Fibroblast of the conjunctiva (primary cell): Measurements from ENCODE around the gene LLGL1.
A peak's percentile ranks its signal among the peaks of the same experiment; 100 is the strongest.

Experiments used
- DNase-seq: peaks from one replicate; pipeline ENCODE4 v3.0.0-alpha.2; 2010; ENCODE audit warnings: low read depth

The LLGL1 gene

DNA sequence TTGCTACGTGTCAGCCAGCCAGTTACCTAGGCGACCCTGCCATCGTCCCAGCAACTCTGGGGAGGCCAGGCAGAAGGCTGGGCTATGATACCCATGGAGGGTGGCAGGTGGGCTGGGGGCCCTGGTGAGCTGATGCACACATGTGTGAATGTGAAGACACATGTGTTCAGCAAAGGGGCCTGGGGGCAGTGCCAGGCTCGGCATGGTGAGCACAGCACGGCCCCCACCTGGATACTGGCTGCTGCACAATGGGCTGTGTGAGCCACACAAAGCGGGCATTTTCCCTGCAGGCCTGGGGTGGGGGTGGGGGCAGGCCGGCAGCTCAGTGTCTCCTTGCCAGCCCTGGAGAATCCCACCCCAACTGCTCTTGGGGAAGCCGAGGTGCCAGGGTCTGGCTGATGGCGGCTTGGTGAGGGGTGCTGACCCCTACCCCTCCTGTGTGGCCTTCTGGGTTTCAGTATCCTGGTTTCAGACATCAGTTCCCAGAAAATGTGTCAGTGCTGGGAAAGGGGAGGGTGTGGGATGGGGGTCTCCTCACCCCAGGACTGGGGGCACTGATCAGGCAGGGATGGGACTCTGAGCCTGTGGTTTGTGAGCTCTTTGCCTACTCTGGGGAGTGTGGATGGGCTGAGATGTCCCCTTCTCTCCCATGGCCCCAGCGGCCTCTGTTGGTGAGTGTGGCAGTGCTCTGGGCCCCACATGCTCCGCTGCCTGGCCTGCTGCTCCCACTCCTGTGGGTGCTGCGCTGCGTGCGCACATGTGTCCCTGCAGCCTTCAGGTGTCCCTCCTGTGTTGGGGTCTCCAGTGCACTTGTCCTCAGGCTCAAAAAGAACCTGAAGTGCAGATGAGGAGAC, 5.1 kb downstream of the LLGL1 start:
- no peak for DNase-seq

DNA sequence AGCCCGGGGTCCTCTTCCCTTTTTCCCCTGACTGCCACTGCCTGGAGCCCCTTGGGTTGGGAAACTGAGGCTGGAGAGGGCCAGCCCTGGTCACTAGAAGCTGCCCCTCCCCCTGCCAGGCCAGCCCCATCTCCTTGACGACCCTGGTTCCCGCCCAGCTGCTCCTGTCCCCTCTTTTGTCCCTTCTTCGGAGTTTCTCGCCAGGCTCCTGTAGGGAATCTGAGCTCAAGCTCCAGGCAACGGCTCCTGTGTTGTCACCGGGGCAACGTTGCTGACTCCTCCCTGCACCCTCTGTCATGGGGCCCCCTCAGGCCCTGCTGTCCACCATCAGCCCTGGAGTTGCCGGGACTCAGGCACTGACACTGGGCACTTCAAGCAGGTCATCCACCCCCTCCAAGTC, 5.7 kb downstream of the LLGL1 start:
- no peak for DNase-seq

DNA sequence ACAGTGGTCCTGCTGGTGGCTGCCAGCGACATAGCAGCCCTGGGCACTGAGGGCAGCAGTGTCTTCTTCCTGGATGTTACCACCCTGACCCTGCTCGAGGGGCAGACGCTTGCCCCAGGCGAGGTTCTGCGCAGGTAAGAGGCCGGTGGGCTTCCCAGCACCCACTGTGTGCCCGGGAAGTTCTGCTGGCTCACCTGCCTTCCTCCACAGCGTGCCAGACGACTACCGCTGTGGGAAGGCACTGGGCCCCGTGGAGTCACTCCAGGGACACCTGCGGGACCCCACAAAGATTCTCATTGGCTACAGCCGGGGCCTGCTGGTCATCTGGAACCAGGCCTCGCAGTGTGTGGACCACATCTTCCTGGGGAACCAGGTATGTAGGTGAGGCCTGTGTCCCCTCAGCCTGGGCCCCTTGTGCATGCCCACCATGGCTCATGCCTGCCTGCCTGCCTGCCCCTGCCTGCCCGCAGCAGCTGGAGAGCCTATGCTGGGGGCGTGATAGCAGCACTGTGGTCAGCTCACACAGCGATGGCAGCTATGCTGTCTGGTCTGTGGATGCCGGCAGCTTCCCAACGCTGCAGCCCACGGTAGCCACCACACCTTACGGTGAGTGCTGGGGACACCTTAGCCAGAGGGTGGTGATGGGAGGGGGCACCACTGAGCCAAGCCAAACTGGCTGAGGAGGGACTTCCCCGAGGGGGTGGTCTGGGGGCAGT, 8.5 kb downstream of the LLGL1 start:
- no peak for DNase-seq

DNA sequence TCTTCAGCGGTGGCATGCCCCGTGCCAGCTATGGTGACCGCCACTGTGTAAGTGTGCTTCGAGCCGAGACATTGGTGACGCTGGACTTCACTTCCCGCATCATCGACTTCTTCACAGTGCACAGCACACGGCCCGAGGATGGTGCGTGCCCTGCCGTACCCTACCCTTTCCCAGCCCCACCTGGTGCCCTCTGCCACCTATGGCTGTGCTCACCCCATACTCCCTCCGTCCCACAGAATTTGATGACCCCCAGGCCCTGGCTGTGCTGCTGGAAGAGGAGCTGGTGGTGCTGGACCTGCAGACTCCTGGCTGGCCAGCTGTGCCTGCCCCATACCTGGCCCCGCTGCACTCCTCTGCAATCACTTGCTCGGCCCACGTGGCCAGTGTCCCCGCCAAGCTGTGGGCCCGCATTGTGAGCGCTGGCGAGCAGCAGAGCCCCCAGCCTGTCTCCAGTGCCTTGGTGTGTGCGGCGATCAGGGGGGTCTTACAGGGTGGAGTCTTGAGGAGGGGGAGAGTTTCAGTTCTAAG, 9.5 kb downstream of the LLGL1 start:
- DNase-seq: no peak

DNA sequence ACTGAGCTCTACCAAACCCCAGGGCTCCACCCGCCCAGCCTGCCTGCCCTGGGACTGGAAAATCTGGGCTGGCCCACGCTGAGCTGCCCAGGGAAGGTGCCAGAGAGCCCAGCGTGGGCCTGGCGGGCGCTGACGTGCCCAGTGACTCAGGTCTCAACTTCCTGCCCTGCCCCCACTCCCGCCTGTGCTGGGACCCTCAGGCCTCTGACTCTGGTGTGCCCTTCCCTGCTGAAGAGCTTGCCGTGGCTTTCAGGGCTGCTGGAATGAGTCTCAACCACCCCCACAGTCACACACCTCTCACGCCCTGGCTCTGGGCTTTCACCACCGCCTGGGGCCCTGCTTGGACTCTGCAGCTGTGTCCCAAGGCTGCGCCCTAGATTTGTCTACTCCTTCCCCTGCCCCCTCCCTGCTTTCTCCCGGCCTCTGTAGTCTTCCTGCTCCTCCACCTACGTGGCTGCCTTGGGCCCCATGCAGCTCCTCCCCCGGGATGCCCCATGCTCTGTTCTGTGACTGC, 10.4 kb downstream of the LLGL1 start:
- DNase-seq: peak; percentile 34

DNA sequence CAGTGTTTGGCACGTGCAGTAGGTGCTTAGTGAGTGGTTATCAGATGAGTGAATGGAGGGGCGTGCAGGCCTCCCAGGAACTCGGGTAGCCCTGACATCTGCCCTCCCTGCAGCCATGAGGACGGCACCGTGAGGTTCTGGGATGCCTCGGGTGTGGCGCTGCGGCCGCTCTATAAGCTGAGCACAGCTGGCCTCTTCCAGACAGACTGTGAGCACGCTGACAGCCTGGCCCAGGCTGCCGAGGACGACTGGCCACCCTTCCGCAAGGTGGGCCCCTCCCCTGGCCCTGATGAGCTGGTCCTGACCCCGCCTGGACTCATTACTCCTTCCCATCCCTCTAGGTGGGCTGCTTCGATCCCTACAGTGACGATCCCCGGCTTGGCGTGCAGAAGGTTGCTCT, 11.1 kb downstream of the LLGL1 start:
- no peak for DNase-seq

DNA sequence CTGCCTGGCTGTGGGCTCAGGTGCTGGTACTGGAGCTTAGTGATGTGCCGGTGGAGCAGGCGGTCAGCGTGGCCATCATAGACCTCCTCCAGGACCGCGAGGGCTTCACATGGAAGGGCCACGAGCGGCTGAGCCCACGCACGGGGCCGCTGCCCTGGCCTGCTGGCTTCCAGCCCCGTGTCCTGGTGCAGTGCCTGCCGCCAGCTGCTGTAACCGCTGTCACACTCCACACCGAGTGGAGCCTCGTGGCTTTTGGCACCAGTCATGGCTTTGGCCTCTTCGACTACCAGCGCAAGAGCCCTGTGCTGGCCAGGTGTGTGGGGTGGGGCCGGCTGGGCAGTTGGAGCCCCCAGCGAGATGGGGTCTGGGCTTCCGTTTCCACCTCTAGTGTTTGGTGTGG, 12.0 kb downstream of the LLGL1 start:
- no peak for DNase-seq

DNA sequence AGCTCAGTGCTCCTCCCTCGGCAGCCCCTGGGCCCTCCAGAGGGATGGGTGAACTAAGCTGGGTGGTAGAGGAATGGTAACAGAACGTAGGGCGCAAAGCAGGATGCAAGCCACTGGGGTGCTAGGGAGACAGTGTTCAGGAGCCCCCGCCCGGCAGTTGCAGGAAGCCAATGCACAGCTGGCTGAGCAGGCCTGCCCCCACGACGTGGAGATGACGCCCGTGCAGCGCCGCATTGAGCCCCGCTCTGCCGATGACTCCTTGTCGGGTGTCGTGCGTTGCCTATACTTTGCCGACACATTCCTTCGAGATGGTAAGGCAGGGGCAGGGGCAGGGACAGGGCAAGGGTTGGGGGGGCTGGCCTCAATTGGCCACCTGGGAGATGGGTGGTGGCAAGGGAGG, 12.9 kb downstream of the LLGL1 start:
- no peak for DNase-seq

DNA sequence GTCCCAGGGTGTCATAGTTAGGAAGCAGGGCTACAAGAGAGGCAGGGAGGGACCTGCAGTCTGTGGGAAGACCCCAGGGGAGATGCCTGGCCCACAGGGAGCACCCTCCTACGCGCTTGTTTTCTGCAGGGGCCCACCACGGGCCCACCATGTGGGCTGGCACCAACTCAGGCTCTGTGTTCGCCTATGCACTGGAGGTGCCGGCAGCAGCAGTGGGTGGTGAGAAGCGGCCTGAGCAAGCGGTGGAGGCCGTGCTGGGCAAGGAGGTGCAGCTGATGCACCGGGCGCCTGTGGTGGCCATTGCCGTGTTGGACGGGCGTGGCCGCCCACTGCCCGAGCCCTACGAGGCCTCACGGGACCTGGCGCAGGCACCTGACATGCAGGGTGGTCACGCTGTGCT, 15.0 kb downstream of the LLGL1 start:
- DNase-seq: no peak

DNA sequence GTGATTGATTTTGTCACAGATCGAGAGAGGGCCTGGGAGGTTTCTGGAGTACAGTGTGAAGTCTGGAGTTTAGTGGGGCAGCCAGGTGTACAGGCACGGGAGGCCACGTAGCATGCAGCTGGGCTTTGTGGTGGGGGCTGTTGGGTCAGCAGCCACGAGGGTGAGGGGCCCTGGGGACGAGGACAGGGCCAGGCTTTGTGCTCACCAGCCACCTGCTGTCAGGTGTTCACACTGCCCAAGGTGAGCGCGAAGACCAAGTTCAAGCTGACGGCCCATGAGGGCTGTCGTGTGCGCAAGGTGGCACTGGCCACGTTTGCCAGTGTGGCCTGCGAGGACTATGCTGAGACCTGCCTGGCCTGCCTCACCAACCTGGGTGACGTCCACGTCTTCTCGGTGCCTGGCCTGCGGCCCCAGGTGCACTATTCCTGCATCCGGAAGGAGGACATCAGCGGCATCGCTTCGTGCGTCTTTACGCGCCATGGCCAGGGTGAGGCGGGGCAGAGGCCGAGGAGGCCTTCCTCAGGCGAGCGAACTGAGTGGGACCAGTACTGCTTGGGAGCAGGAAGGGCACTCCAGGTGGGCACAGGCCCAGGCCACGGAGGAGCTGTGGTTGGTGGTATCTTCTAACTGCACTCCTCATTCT, 15.9 kb downstream of the LLGL1 start:
- no peak for DNase-seq

DNA sequence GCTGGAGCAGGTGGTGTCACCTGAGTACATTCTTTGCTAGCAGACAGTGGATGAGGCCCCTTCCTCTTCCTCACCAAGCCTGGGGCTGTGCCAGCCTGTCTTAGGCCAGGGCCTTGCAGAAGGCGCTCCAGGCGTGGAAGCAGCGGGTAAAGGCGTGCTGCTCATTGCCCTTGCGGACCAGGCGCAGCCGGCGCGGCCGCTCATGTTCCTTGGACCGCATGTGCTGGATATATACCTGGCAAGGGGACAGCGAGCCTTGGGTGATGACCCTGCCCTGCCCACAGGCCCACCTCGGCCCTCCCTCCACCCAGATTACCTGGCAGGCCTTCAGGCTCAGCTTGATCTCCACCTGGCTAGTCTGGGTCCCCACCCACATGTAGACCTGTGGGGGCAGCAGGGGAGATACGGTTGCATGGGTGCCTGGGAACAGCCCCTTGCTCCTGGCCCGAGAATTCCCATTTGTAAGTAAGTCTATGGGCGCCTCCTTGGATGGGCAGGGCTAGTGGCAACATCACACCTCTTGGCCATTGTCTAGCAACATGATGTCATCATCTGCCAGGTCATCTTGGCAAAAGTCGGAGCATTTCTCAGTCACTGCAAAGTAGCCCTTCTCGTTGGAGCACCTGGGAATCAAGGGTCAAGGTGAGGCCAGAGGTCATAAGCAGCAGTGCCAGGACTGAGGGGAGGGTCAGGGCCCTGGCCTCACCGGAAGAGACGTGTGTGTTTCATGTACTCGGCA, 19.8 kb downstream of the LLGL1 start:
- DNase-seq: no peak

DNA sequence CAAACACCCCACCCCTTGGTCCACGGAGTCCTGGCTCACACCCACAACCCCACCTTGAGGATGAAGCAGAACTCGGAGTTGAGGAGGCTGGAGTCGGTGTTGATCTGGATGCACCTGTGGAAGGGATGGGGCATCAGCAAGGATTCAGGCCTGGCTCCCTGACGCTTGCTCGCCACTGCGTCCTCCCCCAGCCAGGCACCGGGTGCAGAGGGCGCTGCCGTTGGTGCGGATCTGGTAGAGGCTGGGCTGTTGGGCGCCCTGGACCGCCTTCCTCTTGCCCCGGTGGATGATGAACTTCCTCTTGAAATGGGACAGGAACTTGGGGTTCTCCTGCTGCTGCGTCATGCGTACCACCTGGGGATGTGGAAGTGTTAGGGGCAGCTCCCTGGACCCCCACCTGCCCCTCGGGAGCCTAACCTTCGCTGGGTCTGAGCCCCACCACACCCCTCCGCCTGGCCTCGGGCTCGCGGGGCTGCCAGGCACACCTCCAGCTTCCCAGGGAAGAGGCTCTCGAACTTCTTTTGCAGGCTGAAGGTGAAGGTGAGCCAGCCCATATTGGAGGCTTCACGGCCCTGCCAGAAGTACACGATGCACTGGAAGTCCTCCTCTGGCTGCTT, 20.8 kb downstream of the LLGL1 start:
- DNase-seq: no peak

DNA sequence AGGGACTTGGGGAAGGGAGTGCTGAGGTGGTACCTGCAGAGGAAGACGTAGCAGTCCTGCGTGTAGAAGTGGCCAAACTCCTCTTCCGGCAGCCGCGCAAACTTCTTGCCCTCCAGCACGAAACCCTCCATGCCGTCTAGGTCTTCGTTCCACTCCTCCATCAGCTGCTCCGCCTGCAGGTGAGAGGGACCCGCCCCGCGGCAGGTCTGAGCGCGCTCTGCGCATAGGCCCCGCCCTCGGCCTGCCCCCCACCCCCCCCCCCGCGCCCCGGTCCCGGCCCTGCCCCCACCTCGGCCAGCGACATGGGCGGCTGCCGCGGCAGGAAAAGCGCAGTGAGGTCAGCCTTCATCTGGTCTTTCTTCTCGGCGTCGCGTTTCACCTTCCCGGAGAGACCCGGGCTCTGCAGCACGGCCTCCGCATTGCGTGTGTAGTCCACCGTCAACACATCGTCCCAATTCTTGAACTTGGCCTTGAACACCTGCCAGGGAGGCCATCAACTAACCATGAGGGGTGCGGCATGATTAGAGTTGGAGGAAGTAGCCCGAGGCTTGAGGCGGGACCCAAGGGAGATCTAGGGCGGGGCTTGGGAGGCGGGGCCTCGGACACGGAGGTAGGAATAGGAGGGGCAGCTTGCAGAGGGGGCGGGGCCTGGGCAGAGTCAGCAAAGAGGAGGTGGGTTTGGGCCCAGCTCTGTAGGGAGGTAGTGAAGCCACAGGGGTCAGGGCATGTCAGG, 21.6 kb downstream of the LLGL1 start:
- DNase-seq: peak; percentile 41

DNA sequence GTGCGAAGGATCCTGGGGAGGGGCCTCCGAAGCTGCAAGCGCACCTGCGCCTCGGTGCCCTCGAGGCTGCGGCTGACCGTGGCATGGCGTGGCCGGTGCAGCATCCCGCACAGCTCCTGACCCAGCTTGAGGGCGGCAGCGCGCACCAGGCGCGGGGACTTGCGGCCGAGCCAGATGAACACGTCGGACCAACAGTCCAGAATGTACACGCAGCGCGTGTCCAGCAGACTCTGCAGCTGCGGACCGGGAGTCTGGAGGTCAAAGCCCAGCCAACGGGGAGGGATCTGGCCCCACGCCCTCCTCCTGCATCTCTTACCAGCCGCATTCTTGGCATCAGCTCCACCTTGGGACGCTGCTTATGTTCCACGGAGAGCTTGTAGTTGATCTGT, 22.2 kb downstream of the LLGL1 start:
- DNase-seq: no peak

DNA sequence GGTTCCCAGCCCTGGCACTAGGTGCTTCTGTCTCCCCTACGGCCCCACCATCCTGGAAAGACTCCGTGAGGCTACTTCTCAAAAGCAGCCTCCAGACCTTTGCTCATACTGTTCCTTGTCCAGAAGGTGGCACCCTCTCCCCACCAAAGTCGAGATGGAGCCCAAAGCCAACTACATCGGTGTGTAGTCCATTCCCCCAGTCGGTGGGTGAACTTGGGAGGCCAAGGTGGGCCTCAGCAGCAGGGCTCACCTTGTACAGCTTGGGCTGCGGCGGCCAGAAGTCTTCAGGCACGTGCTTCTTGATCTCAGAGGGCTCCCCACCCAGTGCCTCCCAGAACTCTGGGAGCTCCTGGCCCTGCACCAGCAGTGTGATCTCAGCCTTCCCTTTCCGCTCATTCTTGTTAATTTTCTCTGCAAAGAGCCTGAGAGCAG, 22.9 kb downstream of the LLGL1 start:
- peak; percentile 52 for DNase-seq

DNA sequence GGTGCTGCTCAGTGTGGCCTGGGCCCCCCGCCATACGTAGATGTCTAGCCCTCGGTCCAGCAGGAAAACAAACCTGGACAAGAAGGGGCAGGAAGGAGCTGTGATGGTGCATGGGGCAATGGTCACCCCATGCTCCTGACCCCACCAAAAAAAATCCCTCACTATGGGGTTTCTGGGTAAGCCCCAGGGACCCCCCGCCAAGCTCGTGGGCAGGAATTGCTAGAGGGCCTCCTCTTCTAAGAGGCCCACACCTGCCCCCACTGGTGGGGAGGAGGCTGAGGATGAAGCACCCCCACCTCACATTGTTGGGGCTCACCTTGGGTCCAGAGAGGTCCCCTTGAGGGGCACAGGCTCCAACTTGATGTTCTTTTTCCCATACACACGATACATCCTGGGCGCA, 23.4 kb downstream of the LLGL1 start:
- no peak for DNase-seq

DNA sequence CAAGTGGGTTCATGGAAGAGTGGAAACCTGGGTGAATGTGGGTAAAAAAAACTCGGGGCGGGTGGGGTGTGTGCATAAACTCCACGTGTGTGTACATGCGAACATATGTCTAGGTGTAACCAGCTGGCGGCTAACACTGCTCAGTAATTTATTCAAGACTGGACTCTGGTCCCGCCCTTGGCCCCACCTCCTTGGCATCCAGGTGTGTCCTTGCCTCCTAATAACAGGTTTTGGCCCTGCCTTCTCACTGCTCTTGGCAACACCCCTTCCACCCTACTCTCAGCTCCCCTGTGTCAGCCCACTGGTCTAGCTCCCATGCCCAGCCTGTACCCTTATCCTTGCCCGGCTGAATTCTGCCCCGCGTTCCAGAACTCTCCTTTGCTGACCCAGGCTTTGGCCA, 24.8 kb downstream of the LLGL1 start:
- no peak for DNase-seq

DNA sequence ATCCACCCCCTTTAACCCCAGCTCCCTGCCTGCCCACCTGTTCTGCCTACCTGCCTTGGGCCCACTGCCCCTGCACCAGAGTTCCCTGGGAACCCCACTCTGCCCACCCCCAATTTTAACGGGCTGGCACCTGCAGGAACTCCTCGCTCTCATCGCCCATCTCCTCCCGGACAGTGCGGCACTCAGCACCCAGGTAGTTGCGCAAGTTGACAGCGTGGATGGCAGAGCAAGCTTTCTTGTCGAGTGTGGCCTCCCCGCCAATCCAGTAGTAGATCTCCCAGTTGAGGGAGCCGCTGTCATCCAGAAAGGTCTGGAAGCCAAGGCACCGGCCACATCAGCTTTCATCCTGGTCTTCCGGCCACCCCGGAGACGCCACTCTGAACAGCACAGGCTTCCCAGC, 25.3 kb downstream of the LLGL1 start:
- no peak for DNase-seq

DNA sequence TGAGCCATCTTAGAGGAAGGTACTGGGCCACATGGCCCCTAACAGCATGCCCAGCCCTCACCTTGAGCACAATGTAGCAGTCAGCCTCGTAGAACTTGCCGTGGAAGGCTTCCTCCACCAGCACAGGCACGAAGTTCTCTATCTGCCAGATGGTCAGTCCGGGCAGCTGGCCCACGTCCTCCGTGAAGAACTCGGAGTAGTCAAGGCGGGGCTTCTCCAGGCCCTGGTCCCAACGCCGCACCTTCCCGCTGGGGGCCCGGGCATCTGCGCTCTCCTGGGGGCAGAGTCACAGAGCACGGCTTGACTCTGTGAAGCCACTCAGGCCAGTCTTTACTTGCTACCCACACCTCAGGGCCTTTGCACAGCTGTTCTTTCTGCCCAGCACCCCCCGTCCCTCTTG, 25.8 kb downstream of the LLGL1 start:
- DNase-seq: no peak

DNA sequence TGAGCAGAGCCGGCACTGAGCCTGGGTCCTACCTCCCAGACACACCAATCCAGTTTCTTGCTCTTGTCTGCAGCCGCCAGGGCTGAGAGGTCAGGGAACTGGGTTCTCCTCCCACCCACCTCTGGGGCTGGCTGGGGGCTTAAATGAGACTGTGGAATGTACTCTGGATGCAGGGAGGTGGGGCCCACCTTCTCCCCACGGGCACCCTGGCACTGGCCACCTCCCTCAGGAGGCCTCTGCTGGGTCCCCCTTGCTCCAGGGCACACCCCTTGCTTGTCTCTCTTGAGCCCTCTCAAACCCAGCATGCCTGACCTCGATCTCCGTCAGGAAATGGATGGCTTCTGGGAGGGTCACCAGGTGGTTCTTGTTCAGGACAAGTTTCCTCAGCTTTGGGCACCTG, 26.7 kb downstream of the LLGL1 start:
- no peak for DNase-seq
